ENCODE data around the gene TPD52L2. TPM values are rescaled to one million over a fixed set of nuclear protein-coding genes. Genes with fewer than 3 reads are reported as not detected.

TPD52L2 gene
- total and polyA plus RNA-seq, 2 donors from 2014 or later, result 73.1 to 78.0 TPM

- Histone ChIP-seq H3K9me3 (ENCODE audit: control insufficient read depth in 2 of 3, insufficient read depth in 1 of 3, low read length in 3 of 3) (no peaks in the 10 kb centered on the region), H3K4me1 (ENCODE audit: control insufficient read depth in 2 of 3, insufficient read depth in 2 of 3, low read depth in 1 of 3, low read length in 3 of 3) (peaks cover 0 to 35% (median 9%) of the 10 kb centered on the region in 3 donors), H3K27ac (ENCODE audit: low read depth in 2 of 2, low read length in 2 of 2) (peak overlapping the region; percentile 51 to 80), H3K36me3 (ENCODE audit: control insufficient read depth in 2 of 3, insufficient read depth in 3 of 3, low read length in 3 of 3) (no peaks in the 10 kb centered on the region), H3K4me3 (ENCODE audit: low read length in 3 of 3) (peak overlapping the region; percentile 73 to 87 (median 81)), H3K27me3 (ENCODE audit: control insufficient read depth, insufficient read depth, low read length) (no peaks in the 10 kb centered on the region), H3K9ac (ENCODE audit: low read length in 3 of 3) (peak overlapping the region; percentile 46 to 70 (median 49))
- intact Hi-C loops (cut with DNase I), result no loop called here
- DNase-seq (peak; percentile 31 to 80 (median 51)), FAIRE-seq (no peak)
- TF ChIP-seq CTCF (IDR thresholded peaks at IDR 0.05; ENCODE audit: borderline replicate concordance, extremely low read depth, insufficient read depth), result no peak
These were observed 34.9 kb upstream of the TPD52L2 start for GRCh38 chr20:63829945-63830835.

GRCh38 chr20:63830841-63831588 lies 34.1 kb upstream of the TPD52L2 start, which contains the start of gene ZBTB46:
ZBTB46 (minus strand) TSS chr20:63831264; CDS start chr20:63790757, 40,507 bp downstream.
- H3K9me3 ChIP-seq (ENCODE audit: control insufficient read depth in 2 of 3, insufficient read depth in 1 of 3, low read length in 3 of 3), result no peaks in the 10 kb centered on the region
- H3K9ac ChIP-seq (ENCODE audit: low read length in 3 of 3), result peak within 1 kb of the TSS in 1 of 3 donors; percentile 70
- peak within 1 kb of the TSS; percentile 74 to 80 for H3K27ac ChIP-seq (ENCODE audit: low read depth in 2 of 2, low read length in 2 of 2)
- DNase-seq (peak in 4 of 5 donors; percentile 36 to 79 (median 68)), FAIRE-seq (no peak)
- no peak for TF ChIP-seq CTCF (IDR thresholded peaks at IDR 0.05; ENCODE audit: borderline replicate concordance, extremely low read depth, insufficient read depth)
- peaks cover 0 to 36% (median 9%) of the 10 kb centered on the region in 3 donors for H3K4me1 ChIP-seq (ENCODE audit: control insufficient read depth in 2 of 3, insufficient read depth in 2 of 3, low read depth in 1 of 3, low read length in 3 of 3)
- intact Hi-C loops (cut with DNase I), result no loop called here
- no peaks in the 10 kb centered on the region for H3K36me3 ChIP-seq (ENCODE audit: control insufficient read depth in 2 of 3, insufficient read depth in 3 of 3, low read length in 3 of 3)
- H3K4me3 ChIP-seq (ENCODE audit: low read length in 3 of 3), result peak within 1 kb of the TSS; percentile 73 to 87 (median 81)
- no peaks in the 10 kb centered on the region for H3K27me3 ChIP-seq (ENCODE audit: control insufficient read depth, insufficient read depth, low read length)

GRCh38 chr20:63831646-63831992 lies 33.5 kb upstream of the TPD52L2 start:
- H3K4me1 ChIP-seq (ENCODE audit: control insufficient read depth in 2 of 3, insufficient read depth in 2 of 3, low read depth in 1 of 3, low read length in 3 of 3), result peaks cover 0 to 36% (median 9%) of the 10 kb centered on the region in 3 donors
- no peak overlapping the region for H3K9ac ChIP-seq (ENCODE audit: low read length in 3 of 3)
- H3K27ac ChIP-seq (ENCODE audit: low read depth in 2 of 2, low read length in 2 of 2), result peak overlapping the region; percentile 74 to 75
- H3K27me3 ChIP-seq (ENCODE audit: control insufficient read depth, insufficient read depth, low read length), result no peaks in the 10 kb centered on the region
- FAIRE-seq (no peak), DNase-seq (peak in 2 of 5 donors; percentile 48 to 84)
- no peak for TF ChIP-seq CTCF (IDR thresholded peaks at IDR 0.05; ENCODE audit: borderline replicate concordance, extremely low read depth, insufficient read depth)
- peak overlapping the region in 1 of 3 donors; percentile 48 for H3K4me3 ChIP-seq (ENCODE audit: low read length in 3 of 3)
- no peaks in the 10 kb centered on the region for H3K9me3 ChIP-seq (ENCODE audit: control insufficient read depth in 2 of 3, insufficient read depth in 1 of 3, low read length in 3 of 3)
- no peaks in the 10 kb centered on the region for H3K36me3 ChIP-seq (ENCODE audit: control insufficient read depth in 2 of 3, insufficient read depth in 3 of 3, low read length in 3 of 3)
- intact Hi-C loops (cut with DNase I), result no loop called here
